HepG2 (cell line): ENCODE measurements around the gene TBC1D2B. TPM values are rescaled to one million over a fixed set of nuclear protein-coding genes. Genes with fewer than 3 reads are reported as not detected.

Experiments used
- ADNP ChIP-seq: sonication (generic); formaldehyde crosslinking; IDR thresholded peaks from 2 replicates; pipeline ENCODE4 v1.4.0; 2020; ENCODE audit warnings: missing genetic modification reagents
- ARID5B ChIP-seq: IDR thresholded peaks from 2 replicates; pipeline ENCODE4 v1.4.0; 2020; ENCODE audit warnings: mild to moderate bottlenecking, missing genetic modification reagents
- CEBPB ChIP-seq: IDR thresholded peaks from 2 replicates; pipeline ENCODE4 v1.6.1; 2011; ENCODE audit warnings: low read depth, low read length, improper control_type of control experiment, borderline replicate concordance
- FOXJ3 ChIP-seq: sonication (generic); formaldehyde crosslinking; IDR thresholded peaks from 2 replicates; pipeline ENCODE4 v1.4.0; 2020; ENCODE audit warnings: missing genetic modification reagents, mild to moderate bottlenecking, borderline replicate concordance
- FOXP4 ChIP-seq: sonication (generic); formaldehyde crosslinking; IDR thresholded peaks from 2 replicates; pipeline ENCODE4 v1.4.0; 2020; ENCODE audit warnings: missing genetic modification reagents
- GMEB1 ChIP-seq: sonication (generic); formaldehyde crosslinking; IDR thresholded peaks from 2 replicates; pipeline ENCODE4 v1.5.1; 2020; ENCODE audit warnings: missing genetic modification reagents, mild to moderate bottlenecking, borderline replicate concordance
- KDM3A ChIP-seq: IDR thresholded peaks from 2 replicates; pipeline ENCODE4 v1.6.1; 2018; ENCODE audit warnings: low read depth, missing compliant biosample characterization
- PRPF4 ChIP-seq: fragments of 200-400 bp; formaldehyde crosslinking; IDR thresholded peaks from 2 replicates; pipeline ENCODE4 v1.6.1; 2016; ENCODE audit warnings: low read length, low read depth; ENCODE audit not compliant: poor library complexity, severe bottlenecking
- TCF12 ChIP-seq, 2 experiments: fragments of 450-650 bp in 1 of 2; sonication (generic) in 1 of 2; formaldehyde crosslinking in 1 of 2; IDR thresholded peaks; 2 replicates each; pipeline versions ENCODE4 v1.6.1 to v1.8.0; 2017 to 2022; ENCODE audit warnings: antibody characterized with exemption in 1 of 2, mild to moderate bottlenecking in 1 of 2, missing genetic modification reagents in 1 of 2, moderate library complexity in 1 of 2
- WIZ ChIP-seq: sonication (generic); formaldehyde crosslinking; IDR thresholded peaks from 2 replicates; pipeline ENCODE4 v1.5.1; 2020; ENCODE audit warnings: mild to moderate bottlenecking, missing genetic modification reagents
- ZFX ChIP-seq: sonication (generic); formaldehyde crosslinking; IDR thresholded peaks from 2 replicates; pipeline ENCODE4 v1.4.0; 2020; ENCODE audit warnings: mild to moderate bottlenecking, low read depth, missing genetic modification reagents, moderate library complexity
- ZNF513 ChIP-seq: sonication (generic); formaldehyde crosslinking; conservative IDR thresholded peaks from 2 replicates; pipeline ENCODE4 v1.5.0; 2020; ENCODE audit warnings: missing genetic modification reagents
- ZNF740 ChIP-seq: sonication (generic); formaldehyde crosslinking; IDR thresholded peaks from 2 replicates; pipeline ENCODE4 v1.4.0; 2020; ENCODE audit warnings: missing genetic modification reagents
- polyA plus RNA-seq, 8 experiments: library from polyadenylated mRNA; depleted of rRNA in 3 of 8; stranded (reverse) in 7 of 8; unstranded in 1 of 8; fragments of >200 nt; fragmentation: Illumina TruSeq in 4 of 8; extraction: Trizol in 4 of 8; gene quantifications; 2 replicates each; pipeline versions ENCODE4 v1.2.1 to v1.2.3, GENCODE V29; 2011 to 2016; ENCODE audit warnings: low read depth in 4 of 8, missing spikeins in 1 of 8, mixed read lengths in 1 of 8; ENCODE audit not compliant: insufficient read depth in 1 of 8
- total RNA-seq, 5 experiments: library from RNA; depleted of rRNA; stranded (reverse); fragments of >200 nt; fragmentation: Illumina TruSeq; extraction: Trizol; gene quantifications; 2 replicates each; pipeline ENCODE4 v1.2.3, GENCODE V29; 2016; ENCODE audit warnings: low read depth in 1 of 5

Gene TBC1D2B
- total and polyA plus RNA-seq, 2 of the 13 experiments (the other 11 are each of a cell fraction or from before 2014, with no cell fraction given) = 10.1 to 14.4 TPM

- peak; percentile 58; the same call in 1 of the 2 replicates for TF ChIP-seq ARID5B (CRISPR knock-in tag)
- no peak for TF ChIP-seq WIZ (CRISPR knock-in tag)
- TF ChIP-seq CEBPB = peak; percentile 32; the same call in 1 of the 2 replicates
- no peak for TF ChIP-seq KDM3A (CRISPR knock-in tag)
- no peak for TF ChIP-seq GMEB1
- TF ChIP-seq TCF12 (IDR thresholded peaks at IDR 0.05) = no peak
- no peak for TF ChIP-seq TCF12 (CRISPR knock-in tag; IDR thresholded peaks at IDR 0.05)
- TF ChIP-seq ZNF740 = no peak
- TF ChIP-seq FOXJ3 (CRISPR knock-in tag) = no peak
- TF ChIP-seq ADNP (CRISPR knock-in tag) = 0 out of 2 replicates have a peak, but pooled peaks have one; percentile 20
- no peak for TF ChIP-seq ZNF513 (CRISPR knock-in tag)
- TF ChIP-seq PRPF4 = no peak
- no peak for TF ChIP-seq FOXP4 (CRISPR knock-in tag)
- TF ChIP-seq ZFX (CRISPR knock-in tag) = 0 out of 2 replicates have a peak, but pooled peaks have one; percentile 12
These were observed 6.4 kb upstream of the TBC1D2B start (continued) for GRCh38 chr15:78083687-78084448.
